ENCODE results near the gene HIP1R.

GRCh38 chr12:122902854-122903692 lies 67.8 kb downstream of the HIP1R start:
- TF ChIP-seq CTCF (IDR thresholded peaks at IDR 0.05) (no peak), TCF7L2 (IDR thresholded peaks at IDR 0.05; ENCODE audit: low read depth, low read length) (no peak), REST (IDR thresholded peaks at IDR 0.05; ENCODE audit: insufficient read depth in 1 of 2, low read depth in 2 of 2, low read length in 1 of 2) (no peak), POLR2AphosphoS5 (IDR thresholded peaks at IDR 0.05; ENCODE audit: low read depth, low read length) (no peak)
